Panc1 (cell line): ENCODE results near the gene PARM1. TPM values are rescaled to one million over a fixed set of nuclear protein-coding genes. Genes with fewer than 3 reads are reported as not detected.

Experiments used
- ATAC-seq: fragments of 200-7000 bp; cut with Tn5 transposase; 2 replicates; pipeline ENCODE4 v1.9.1; 2020; ENCODE audit warnings: mild to moderate bottlenecking, moderate library complexity
- BruUV-seq: library from RNA; stranded (reverse); fragments of 400-500 nt; replicated peaks from 2 replicates; lab custom pipeline; 2021; lab: Mats Ljungman, UMichigan
- CTCF ChIA-PET: fragments of 300-600 bp; sonication (Branson Sonifier 250); formaldehyde crosslinking; loops from one replicate; lab custom pipeline; 2022; ENCODE audit warnings: antibody characterized with exemption; lab: Charles Lee
- POLR2A ChIA-PET: fragments of 300-600 bp; sonication (Branson Sonifier 250); formaldehyde crosslinking; loops from one replicate; lab custom pipeline; 2022; ENCODE audit warnings: antibody characterized with exemption; lab: Charles Lee
- DNase-seq: peaks from one replicate; pipeline ENCODE4 v3.0.0-alpha.2; 2010; ENCODE audit warnings: low read depth, low spot score
- H3K27ac ChIP-seq: 2 replicates; pipeline ENCODE4 v1.5.1; 2011; ENCODE audit warnings: mild to moderate bottlenecking, low read length, inconsistent platforms
- H3K27me3 ChIP-seq: fragments of 200-500 bp; sonication (Bioruptor generic); 2 replicates; pipeline ENCODE4 v1.6.0; 2014; ENCODE audit warnings: low read length, inconsistent platforms; ENCODE audit not compliant: control insufficient read depth, insufficient read depth
- H3K36me3 ChIP-seq: fragments of 200-500 bp; sonication (Bioruptor generic); 2 replicates; pipeline ENCODE4 v1.5.1; 2014; ENCODE audit warnings: inconsistent platforms, mild to moderate bottlenecking, low read length, moderate library complexity; ENCODE audit not compliant: control insufficient read depth, insufficient read depth
- H3K4me1 ChIP-seq: 2 replicates; pipeline ENCODE4 v1.5.1; 2011; ENCODE audit warnings: inconsistent platforms, mild to moderate bottlenecking, low read length, moderate library complexity; ENCODE audit not compliant: control insufficient read depth, insufficient read depth
- H3K4me3 ChIP-seq, 2 experiments: 2 replicates each; pipeline ENCODE4 v1.5.1; 2011 to 2012; ENCODE audit warnings: low read depth in 2 of 2, low read length in 2 of 2, mild to moderate bottlenecking in 2 of 2, inconsistent platforms in 1 of 2, moderate library complexity in 1 of 2
- H3K9me3 ChIP-seq: fragments of 200-500 bp; sonication (Bioruptor generic); 2 replicates; pipeline ENCODE4 v1.5.1; 2014; ENCODE audit warnings: low read depth, mild to moderate bottlenecking, inconsistent platforms, low read length, moderate library complexity; ENCODE audit not compliant: control insufficient read depth, insufficient read depth
- CTCF ChIP-seq: fragments of 450-650 bp; IDR thresholded peaks from 2 replicates; pipeline ENCODE4 v1.5.1; 2017; ENCODE audit warnings: mild to moderate bottlenecking
- POLR2AphosphoS5 ChIP-seq: IDR thresholded peaks from 2 replicates; pipeline ENCODE4 v1.6.1; 2012; ENCODE audit warnings: mild to moderate bottlenecking, low read depth, low read length, moderate library complexity
- REST ChIP-seq, 2 experiments: IDR thresholded peaks; 2 replicates each; pipeline ENCODE4 v1.6.1; 2011 to 2012; ENCODE audit warnings: low read depth in 2 of 2, control low read depth in 1 of 2, low read length in 1 of 2, mild to moderate bottlenecking in 1 of 2, moderate library complexity in 1 of 2; ENCODE audit not compliant: insufficient read depth in 1 of 2
- SIN3A ChIP-seq: IDR thresholded peaks from 2 replicates; pipeline ENCODE4 v1.6.1; 2012; ENCODE audit warnings: low read depth, mild to moderate bottlenecking, low read length, moderate library complexity, borderline replicate concordance; ENCODE audit not compliant: insufficient read depth
- TCF7L2 ChIP-seq: IDR thresholded peaks from 2 replicates; pipeline ENCODE4 v1.6.1; 2011; ENCODE audit warnings: mild to moderate bottlenecking, low read depth, low read length, inconsistent platforms
- in situ Hi-C: cut with HindIII; loops from 2 replicates; pipeline ENCODE4 v1.10.0; 2016; ENCODE audit warnings: low sequenced_read_pairs, low pct_unique_long_range_greater_than_20kb
- intact Hi-C: fragments of 100-400 bp; cut with micrococcal nuclease; formaldehyde crosslinking; loops from one replicate; pipeline ENCODE4 v1.10.0; 2022; ENCODE audit not compliant: unreplicated experiment
- total RNA-seq: library from RNA; stranded (reverse); gene quantifications from one replicate; pipeline ENCODE4 v1.2.1, GENCODE V29; 2021; ENCODE audit not compliant: unreplicated experiment

PARM1 gene
- total RNA-seq, 1 experiment from 2014 or later = 0.21 TPM

- BruUV-seq = no TSS peak
- ATAC-seq = no peak
- ChIA-PET POLR2A (no interaction called here), CTCF (no interaction called here)
- no peak for DNase-seq
- no peaks in the 10 kb centered on the region for H3K27me3 ChIP-seq
- TF ChIP-seq CTCF (no peak), TCF7L2 (no peak), REST (IDR thresholded peaks at IDR 0.05; ENCODE audit: insufficient read depth in 1 of 2, low read depth in 2 of 2, low read length in 1 of 2) (no peak), POLR2AphosphoS5 (no peak), SIN3A (no peak)
- H3K4me1 ChIP-seq = no peaks in the 10 kb centered on the region
- in situ Hi-C loops = no loop called here
- intact Hi-C loops = no loop called here
- H3K4me3 ChIP-seq = no peak overlapping the region
- no peak overlapping the region for H3K27ac ChIP-seq
- no peaks in the 10 kb centered on the region for H3K9me3 ChIP-seq
- H3K36me3 ChIP-seq = no peaks in the 10 kb centered on the region
Observed at GRCh38 chr4:74948236-74948635, 15.3 kb downstream of the PARM1 start.

GRCh38 chr4:74950200-74950599 is 17.3 kb downstream of the PARM1 start:
- no peak for TF ChIP-seq SIN3A
- TF ChIP-seq TCF7L2 = no peak
- TF ChIP-seq REST (IDR thresholded peaks at IDR 0.05; ENCODE audit: insufficient read depth in 1 of 2, low read depth in 2 of 2, low read length in 1 of 2) = no peak
- TF ChIP-seq CTCF = no peak
- TF ChIP-seq POLR2AphosphoS5 = no peak
- ATAC-seq (no peak), DNase-seq (no peak)
- POLR2A ChIA-PET = no interaction called here
- CTCF ChIA-PET = no interaction called here
- H3K27me3 ChIP-seq = no peaks in the 10 kb centered on the region
- no peaks in the 10 kb centered on the region for H3K9me3 ChIP-seq
- in situ Hi-C loops (no loop called here), intact Hi-C loops (no loop called here)
- no peak overlapping the region for H3K27ac ChIP-seq
- no TSS peak for BruUV-seq
- no peaks in the 10 kb centered on the region for H3K4me1 ChIP-seq
- H3K4me3 ChIP-seq = no peak overlapping the region
- no peaks in the 10 kb centered on the region for H3K36me3 ChIP-seq
